Stimulated activated CD8-positive, alpha-beta memory T cell treated with anti-CD3 and anti-CD28 coated beads, Interleukin-2, amount 100 ng/mL, for 48 hours (primary cell): Measurements from ENCODE around the gene REPIN1.

ENCODE experiments used
- DNase-seq, 2 donors: peaks; one replicate each; pipeline ENCODE4 v3.0.0-alpha.2; 2020; ENCODE audit warnings: low read depth in 2 of 2

Gene REPIN1

DNA sequence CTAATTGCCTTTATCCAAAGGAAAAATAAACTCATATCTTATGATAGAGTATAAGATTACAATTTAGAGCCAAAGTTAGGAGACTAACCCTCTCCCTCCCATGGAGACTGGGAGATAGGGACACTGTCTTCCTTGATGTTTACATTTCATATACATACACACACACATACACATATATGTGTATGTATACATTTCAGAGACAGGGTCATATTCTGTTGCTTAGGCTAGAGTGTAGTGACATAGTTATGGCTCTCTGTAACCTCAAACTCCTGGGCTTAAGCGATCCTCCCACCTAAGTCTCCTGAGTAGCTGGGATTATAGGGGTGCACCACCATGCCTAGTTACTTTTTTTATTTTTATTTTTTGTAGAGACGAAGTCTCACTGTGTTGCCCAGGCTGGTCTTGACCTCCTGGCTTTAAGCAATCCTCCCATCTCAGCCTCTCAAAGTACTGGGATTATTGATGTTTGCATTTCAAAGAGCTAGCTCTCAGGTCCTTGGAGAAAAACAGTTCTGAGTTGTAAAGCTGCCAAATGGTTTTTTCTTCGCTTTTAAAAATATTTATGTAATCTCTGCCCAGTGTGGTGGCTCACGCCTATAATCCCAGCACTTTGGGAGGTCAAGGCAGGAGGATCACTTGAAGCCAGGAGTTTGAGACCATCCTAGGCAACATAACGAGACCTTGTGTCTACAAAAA is 8.1 kb upstream of the REPIN1 start:
- DNase-seq: no peak

- no peak for DNase-seq
These were observed 7.2 kb upstream of the REPIN1 start for GRCh38 chr7:150361402-150361801.

GRCh38 chr7:150361807-150362621 is 6.6 kb upstream of the REPIN1 start:
- DNase-seq: no peak

- no peak for DNase-seq
These were observed 5.3 kb upstream of the REPIN1 start for GRCh38 chr7:150363370-150363769.

DNA sequence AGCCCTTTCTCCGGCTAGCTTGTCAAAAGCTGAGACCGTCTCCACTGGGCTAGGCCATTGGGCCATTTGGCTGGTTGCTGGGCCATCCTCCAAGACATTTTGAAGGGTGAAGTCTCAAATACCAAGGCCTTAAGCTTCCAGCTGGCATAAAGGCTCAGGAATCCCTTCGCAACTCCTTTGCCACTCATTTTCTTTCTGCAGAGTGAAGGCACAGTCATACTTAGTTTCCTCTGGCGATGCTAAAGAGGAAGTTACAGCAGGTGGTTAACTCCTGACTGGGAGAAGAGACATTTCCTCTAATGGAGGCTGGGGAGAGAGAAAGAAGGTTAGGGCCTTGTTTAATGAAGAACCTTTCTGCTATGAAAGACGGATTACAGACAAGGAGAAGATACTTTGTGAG is 4.8 kb upstream of the REPIN1 start:
- DNase-seq: no peak

DNA sequence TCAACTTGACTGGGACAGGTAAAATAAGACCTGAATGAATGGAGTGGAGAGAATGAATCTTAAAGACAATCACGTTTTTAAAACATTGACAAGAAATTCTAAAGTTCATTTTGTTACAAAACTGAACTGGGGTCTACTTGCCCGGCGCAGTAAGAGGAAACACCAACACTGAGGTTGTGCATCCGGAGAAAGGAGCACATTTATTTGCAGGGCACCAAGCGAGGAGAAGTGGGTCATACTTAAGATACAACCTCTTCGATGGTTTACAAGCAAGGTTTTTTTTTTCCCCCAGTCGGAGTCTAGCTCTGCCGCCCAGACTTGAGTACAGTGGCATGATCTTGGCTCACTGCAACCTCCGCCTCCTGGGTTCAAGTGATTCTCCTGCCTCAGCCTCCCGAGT is 3.4 kb upstream of the REPIN1 start:
- DNase-seq: no peak

GRCh38 chr7:150365673-150366398 is 2.8 kb upstream of the REPIN1 start:
- DNase-seq: no peak

DNA sequence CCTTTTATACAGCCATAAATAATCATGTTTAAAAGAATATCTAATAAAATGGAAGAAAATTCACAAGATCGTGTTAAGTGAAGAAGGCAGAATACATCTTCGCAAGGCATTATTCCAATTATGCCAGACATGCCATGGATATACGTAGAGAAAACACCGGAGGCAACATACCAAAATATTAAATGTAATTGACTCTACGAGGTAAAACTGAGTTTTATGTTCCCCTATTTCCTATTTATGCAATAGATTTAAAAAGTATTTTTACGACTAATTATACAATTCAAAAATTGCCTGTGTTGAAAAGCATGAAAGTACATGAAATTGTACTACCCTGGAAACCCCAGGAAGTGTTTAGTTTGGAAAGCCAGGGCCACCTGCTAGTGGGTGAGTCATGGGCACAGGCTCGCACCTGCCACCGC is 936 bp upstream of the REPIN1 start:
- DNase-seq: no peak

- DNase-seq: no peak
These were observed 494 bp downstream of the REPIN1 start for GRCh38 chr7:150368884-150369747.

- DNase-seq: no peak
These were observed 1.3 kb downstream of the REPIN1 start for GRCh38 chr7:150369748-150370501.

GRCh38 chr7:150370612-150371071 is 2.0 kb downstream of the REPIN1 start:
- no peak for DNase-seq

- no peak for DNase-seq
These were observed 2.7 kb downstream of the REPIN1 start for GRCh38 chr7:150371131-150371995.

- DNase-seq: no peak
These were observed 3.3 kb downstream of the REPIN1 start for GRCh38 chr7:150371996-150372270.

DNA sequence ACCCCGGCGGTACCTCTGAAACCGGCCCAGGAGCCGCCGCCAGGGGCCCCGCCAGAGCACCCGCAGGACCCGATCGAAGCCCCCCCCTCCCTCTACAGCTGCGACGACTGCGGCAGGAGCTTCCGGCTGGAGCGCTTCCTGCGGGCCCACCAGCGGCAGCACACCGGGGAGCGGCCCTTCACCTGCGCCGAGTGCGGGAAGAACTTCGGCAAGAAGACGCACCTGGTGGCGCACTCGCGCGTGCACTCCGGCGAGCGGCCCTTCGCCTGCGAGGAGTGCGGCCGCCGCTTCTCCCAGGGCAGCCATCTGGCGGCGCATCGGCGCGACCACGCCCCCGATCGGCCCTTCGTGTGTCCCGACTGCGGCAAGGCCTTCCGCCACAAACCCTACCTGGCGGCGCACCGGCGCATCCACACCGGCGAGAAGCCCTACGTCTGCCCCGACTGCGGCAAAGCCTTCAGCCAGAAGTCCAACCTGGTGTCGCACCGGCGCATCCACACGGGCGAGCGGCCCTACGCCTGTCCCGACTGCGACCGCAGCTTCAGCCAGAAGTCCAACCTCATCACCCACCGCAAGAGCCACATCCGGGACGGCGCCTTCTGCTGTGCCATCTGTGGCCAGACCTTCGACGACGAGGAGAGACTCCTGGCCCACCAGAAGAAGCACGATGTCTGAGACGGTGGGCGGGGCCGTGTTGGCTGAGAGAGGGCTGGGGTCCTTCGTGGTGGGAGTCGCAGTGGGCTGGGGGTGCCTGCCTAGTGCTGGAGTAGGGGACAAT is 3.8 kb downstream of the REPIN1 start:
- DNase-seq: no peak

GRCh38 chr7:150373049-150373801 is 4.6 kb downstream of the REPIN1 start:
- no peak for DNase-seq

GRCh38 chr7:150374026-150374425 is 5.4 kb downstream of the REPIN1 start:
- no peak for DNase-seq

- no peak for DNase-seq
These were observed 5.8 kb downstream of the REPIN1 start for GRCh38 chr7:150374472-150374871.

DNA sequence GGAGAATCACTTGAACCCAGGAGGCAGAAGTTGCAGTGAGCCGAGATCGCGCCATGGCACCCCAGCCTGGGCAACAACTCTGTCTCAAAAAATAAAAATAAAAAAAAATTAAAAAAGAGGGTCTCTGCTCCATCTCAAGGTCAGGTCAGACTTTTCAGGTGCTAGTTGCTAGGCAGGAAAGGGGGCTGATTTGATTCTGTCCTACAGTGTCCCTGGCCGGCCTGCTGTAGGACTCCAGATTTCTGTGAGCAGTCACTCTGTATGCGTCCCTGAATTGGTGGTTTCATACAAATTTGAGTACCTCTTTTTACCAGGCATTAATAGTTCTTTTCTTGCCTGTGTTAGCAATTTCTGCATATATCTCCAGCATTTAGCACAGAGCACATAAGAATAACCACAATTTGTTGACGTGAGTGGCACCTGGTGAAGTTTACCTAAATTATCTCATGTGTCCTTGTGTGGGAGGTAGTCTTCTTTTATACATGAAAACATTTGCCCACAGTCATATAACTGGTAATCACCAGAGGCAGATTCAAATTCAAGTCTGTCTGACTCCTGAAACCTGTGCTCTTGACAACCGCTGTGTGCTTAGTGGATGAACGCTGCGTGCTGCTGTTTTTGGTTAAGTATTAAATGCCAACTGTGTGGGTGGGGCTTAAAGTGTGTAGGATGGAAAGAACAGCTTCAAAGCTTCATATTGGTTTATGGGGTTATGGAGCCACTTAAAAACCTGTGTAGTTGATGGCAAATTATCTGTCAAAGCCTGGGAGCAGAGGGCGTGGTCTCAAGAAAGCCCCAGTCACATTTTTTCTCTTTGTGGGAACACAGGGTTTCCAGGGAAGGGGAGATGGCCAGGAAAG is 7.3 kb downstream of the REPIN1 start:
- no peak for DNase-seq
